BJ (cell line): ENCODE measurements around the gene NPAS3. TPM values are rescaled to one million over a fixed set of nuclear protein-coding genes. Genes with fewer than 3 reads are reported as not detected.

Experiments
- CTCF ChIA-PET: fragments of 350-600 bp; formaldehyde crosslinking; extraction: SDS; loops from one replicate; lab custom pipeline; 2021; ENCODE audit warnings: antibody characterized with exemption, inconsistent platforms; lab: Yijun Ruan, JAX
- POLR2A ChIA-PET: fragments of 300-600 bp; sonication (Branson Sonifier 250); formaldehyde crosslinking; extraction: SDS; loops from one replicate; lab custom pipeline; 2021; ENCODE audit warnings: antibody characterized with exemption; lab: Charles Lee
- DNase-seq: peaks from one replicate; pipeline ENCODE4 v3.0.0-alpha.2; 2011; ENCODE audit warnings: low read depth
- H3K27me3 ChIP-seq: 2 replicates; pipeline ENCODE4 v1.6.0; 2011; ENCODE audit warnings: low read length; ENCODE audit not compliant: control insufficient read depth, insufficient read depth
- H3K36me3 ChIP-seq: 2 replicates; pipeline ENCODE4 v1.5.1; 2011; ENCODE audit warnings: low read length; ENCODE audit not compliant: control insufficient read depth, insufficient read depth
- H3K4me3 ChIP-seq: 2 replicates; pipeline ENCODE4 v1.5.1; 2011; ENCODE audit warnings: low read depth, mild to moderate bottlenecking, control low read depth, low read length
- polyA plus RNA-seq: library from polyadenylated mRNA; depleted of rRNA; stranded (reverse); fragments of >200 nt; gene quantifications from 2 replicates; pipeline ENCODE4 v1.2.3, GENCODE V29; 2011
- TF ChIP-seq, protein P1 (sequence below): IDR thresholded peaks from 2 replicates; pipeline ENCODE4 v1.5.1; 2011; ENCODE audit warnings: low read depth, mild to moderate bottlenecking, control low read depth, inconsistent platforms, low read length, moderate library complexity; ENCODE audit not compliant: insufficient read depth

The NPAS3 gene
- polyA plus RNA-seq, 1 experiment: 0.09 TPM

GRCh38 chr14:33376510-33376909 is 437.8 kb downstream of the NPAS3 start:
- ChIA-PET CTCF (no interaction called here), POLR2A (no interaction called here)

DNA sequence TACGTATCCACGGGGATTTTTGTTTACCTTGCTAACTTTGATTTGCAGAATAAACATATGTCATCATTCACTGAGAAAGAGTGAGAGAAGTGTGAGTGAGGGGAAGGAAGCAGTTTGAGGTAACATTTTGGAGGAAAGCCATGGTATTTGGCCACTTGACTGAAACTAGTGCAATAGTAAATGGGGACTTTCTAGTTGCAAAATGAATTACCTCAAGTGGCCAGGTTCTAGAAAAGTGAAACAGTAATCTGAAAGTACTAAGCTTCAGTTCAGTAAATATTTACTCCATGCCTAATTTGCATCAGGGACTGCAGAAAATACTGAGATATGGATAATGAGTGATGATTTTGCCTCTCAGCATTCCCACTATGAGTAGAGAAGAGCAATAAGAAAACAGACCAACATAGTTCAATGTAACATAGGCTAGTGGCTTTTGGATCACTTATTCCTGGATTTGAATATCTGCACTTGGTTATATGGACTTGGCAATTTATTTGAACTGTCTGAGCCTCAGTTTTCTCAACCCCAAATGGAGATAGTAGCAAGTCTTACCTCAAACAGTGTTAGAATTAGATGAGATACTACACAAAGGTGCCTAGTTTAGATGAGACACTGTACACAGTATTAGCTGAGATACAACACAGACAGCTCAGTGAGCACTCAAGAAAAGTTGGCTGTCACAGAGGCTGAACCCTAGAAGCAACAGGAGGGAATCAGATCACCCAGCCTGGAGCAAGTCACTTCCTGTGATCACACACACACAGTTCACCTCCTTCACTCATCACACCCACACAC is 439.1 kb downstream of the NPAS3 start:
- ChIA-PET POLR2A (no interaction called here), CTCF (no interaction called here)
- Histone ChIP-seq H3K27me3 (no peaks in the 10 kb centered on the region), H3K4me3 (no peak overlapping the region), H3K36me3 (no peaks in the 10 kb centered on the region)
- TF ChIP-seq, protein P1, sequence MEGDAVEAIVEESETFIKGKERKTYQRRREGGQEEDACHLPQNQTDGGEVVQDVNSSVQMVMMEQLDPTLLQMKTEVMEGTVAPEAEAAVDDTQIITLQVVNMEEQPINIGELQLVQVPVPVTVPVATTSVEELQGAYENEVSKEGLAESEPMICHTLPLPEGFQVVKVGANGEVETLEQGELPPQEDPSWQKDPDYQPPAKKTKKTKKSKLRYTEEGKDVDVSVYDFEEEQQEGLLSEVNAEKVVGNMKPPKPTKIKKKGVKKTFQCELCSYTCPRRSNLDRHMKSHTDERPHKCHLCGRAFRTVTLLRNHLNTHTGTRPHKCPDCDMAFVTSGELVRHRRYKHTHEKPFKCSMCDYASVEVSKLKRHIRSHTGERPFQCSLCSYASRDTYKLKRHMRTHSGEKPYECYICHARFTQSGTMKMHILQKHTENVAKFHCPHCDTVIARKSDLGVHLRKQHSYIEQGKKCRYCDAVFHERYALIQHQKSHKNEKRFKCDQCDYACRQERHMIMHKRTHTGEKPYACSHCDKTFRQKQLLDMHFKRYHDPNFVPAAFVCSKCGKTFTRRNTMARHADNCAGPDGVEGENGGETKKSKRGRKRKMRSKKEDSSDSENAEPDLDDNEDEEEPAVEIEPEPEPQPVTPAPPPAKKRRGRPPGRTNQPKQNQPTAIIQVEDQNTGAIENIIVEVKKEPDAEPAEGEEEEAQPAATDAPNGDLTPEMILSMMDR: no peak
- no peak for DNase-seq

More at GRCh38 chr14:33376510-33376909, 437.8 kb downstream of the NPAS3 start:
- Histone ChIP-seq H3K27me3 (no peaks in the 10 kb centered on the region), H3K36me3 (no peaks in the 10 kb centered on the region), H3K4me3 (no peak overlapping the region)
- TF ChIP-seq, protein P1: no peak
- no peak for DNase-seq

- POLR2A ChIA-PET: no interaction called here
- H3K27me3 ChIP-seq: no peaks in the 10 kb centered on the region
- CTCF ChIA-PET: interaction anchor here (0.6 to 1.1 kb wide), 3 partner anchors 53 to 411 kb away, joined by 3 to 4 read pairs (median 3); no protein-coding TSS in a partner anchor
- H3K4me3 ChIP-seq: no peak overlapping the region
- no peaks in the 10 kb centered on the region for H3K36me3 ChIP-seq
- DNase-seq: no peak
- TF ChIP-seq, protein P1: no peak
Measured at GRCh38 chr14:33381717-33382116, 443.0 kb downstream of the NPAS3 start.

GRCh38 chr14:33386140-33386539 is 447.5 kb downstream of the NPAS3 start:
- POLR2A ChIA-PET: no interaction called here
- Histone ChIP-seq H3K36me3 (no peaks in the 10 kb centered on the region), H3K27me3 (no peaks in the 10 kb centered on the region), H3K4me3 (no peak overlapping the region)
- CTCF ChIA-PET: no interaction called here
- DNase-seq: no peak
- TF ChIP-seq, protein P1: no peak

DNA sequence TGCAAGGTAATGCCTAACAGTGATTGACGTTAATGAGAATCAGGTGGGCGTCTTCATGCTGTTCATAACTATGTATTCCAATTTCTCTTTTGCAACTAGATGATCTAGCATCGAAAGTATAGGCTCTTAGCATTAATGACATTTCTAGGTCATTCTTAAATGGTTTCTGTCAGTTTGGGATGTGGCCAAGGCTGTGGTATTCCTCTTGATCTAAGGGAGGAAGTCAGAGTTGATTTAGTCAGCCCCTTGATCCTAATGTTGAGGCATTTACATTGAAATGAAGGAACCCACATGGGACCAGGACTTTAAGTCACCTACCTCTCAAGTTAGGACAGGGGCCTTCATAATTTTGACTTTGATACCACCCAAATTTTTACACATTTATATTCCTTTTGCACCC is 448.1 kb downstream of the NPAS3 start:
- TF ChIP-seq, protein P1: no peak
- no peaks in the 10 kb centered on the region for H3K36me3 ChIP-seq
- CTCF ChIA-PET: no interaction called here
- DNase-seq: no peak
- H3K4me3 ChIP-seq: no peak overlapping the region
- no peaks in the 10 kb centered on the region for H3K27me3 ChIP-seq
- POLR2A ChIA-PET: no interaction called here
